GM18873 (cell line): ENCODE measurements around the gene NOC3L.
"Not testable (repeated sequence)": the region's sequence is repeated elsewhere in the genome, so short reads cannot be mapped to it uniquely, and the experiment has no call there.

Source experiments
- ATAC-seq: cut with Tn5 transposase; IDR thresholded peaks from one replicate; pipeline ENCODE4 v1.9.1; 2021; ENCODE audit warnings: mild to moderate bottlenecking, moderate library complexity, moderate number of reproducible peaks; ENCODE audit not compliant: unreplicated experiment, low FRiP score

The NOC3L gene, protein sequence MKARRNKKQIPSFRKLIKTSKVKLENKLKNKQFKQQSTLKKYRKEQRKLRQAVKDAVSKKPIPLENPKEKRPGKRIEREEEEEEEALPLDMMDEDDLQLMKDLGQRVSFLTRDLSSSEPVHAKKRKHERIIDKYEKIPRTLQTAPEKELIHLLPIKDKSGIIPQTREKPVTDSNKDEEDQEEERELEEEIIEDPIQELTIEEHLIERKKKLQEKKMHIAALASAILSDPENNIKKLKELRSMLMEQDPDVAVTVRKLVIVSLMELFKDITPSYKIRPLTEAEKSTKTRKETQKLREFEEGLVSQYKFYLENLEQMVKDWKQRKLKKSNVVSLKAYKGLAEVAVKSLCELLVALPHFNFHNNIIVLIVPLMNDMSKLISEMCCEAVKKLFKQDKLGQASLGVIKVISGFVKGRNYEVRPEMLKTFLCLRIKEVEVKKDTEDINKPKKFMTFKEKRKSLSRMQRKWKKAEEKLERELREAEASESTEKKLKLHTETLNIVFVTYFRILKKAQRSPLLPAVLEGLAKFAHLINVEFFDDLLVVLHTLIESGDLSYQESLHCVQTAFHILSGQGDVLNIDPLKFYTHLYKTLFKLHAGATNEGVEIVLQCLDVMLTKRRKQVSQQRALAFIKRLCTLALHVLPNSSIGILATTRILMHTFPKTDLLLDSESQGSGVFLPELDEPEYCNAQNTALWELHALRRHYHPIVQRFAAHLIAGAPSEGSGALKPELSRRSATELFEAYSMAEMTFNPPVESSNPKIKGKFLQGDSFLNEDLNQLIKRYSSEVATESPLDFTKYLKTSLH

GRCh38 chr10:94362360-94363250 lies at the start of gene NOC3L:
NOC3L (minus strand) TSS chr10:94362939; CDS start chr10:94362838, 101 bp downstream.
- ATAC-seq, result peak; percentile 94

DNA sequence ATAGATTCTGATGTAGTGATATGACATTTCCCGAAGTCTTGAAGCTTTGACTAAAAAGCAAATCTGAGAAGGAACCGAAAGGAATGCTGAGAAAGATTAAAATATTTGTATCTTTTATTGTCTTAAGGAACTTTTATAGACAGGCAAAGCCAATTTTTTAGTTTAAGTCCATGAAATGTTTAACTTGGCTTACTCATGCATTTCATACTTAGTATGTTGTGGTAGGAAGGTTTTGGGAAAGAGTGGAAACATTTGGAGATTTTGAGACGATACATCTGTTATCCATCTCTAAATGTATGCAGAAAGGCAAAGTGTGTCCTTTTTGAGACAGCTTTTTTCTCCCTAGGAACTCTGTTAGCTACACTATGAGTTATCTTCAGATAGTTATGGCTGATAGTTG lies 49.7 kb upstream of the NOC3L start:
- no peak for ATAC-seq

- no peak for ATAC-seq
Observed at GRCh38 chr10:94411304-94411703, 48.6 kb upstream of the NOC3L start.

GRCh38 chr10:94409021-94409657 lies 46.4 kb upstream of the NOC3L start:
- ATAC-seq, result no peak

GRCh38 chr10:94407668-94408067 lies 44.9 kb upstream of the NOC3L start:
- ATAC-seq, result no peak

DNA sequence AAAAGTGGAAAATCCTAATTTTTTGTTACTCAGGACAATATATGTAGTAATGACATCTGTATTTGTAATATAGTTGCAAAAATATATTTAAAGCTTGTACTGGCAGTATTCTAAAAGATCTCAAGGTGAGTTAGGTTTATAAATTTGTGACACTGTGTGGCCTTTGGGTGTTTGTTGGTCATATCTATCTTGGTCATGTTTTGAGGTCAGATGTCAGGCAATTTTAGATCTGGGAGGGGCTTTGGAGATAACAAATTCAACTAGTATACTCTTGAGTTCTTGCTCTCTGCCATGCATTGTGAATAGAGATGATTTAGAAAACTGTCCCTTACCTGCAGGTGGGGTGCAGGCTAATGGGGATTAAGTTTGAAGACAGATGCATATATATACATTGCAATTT lies 42.7 kb upstream of the NOC3L start:
- ATAC-seq, result no peak

- ATAC-seq, result peak; percentile 65
Observed at GRCh38 chr10:94403380-94404213, 40.9 kb upstream of the NOC3L start.

GRCh38 chr10:94402843-94403379 lies 40.2 kb upstream of the NOC3L start:
- ATAC-seq, result peak; percentile 17

- peak; percentile 71 for ATAC-seq
Observed at GRCh38 chr10:94402204-94402842, 39.6 kb upstream of the NOC3L start, which contains the start of gene TBC1D12. TBC1D12 (plus strand) TSS chr10:94402541; CDS start chr10:94402614, 73 bp downstream.

DNA sequence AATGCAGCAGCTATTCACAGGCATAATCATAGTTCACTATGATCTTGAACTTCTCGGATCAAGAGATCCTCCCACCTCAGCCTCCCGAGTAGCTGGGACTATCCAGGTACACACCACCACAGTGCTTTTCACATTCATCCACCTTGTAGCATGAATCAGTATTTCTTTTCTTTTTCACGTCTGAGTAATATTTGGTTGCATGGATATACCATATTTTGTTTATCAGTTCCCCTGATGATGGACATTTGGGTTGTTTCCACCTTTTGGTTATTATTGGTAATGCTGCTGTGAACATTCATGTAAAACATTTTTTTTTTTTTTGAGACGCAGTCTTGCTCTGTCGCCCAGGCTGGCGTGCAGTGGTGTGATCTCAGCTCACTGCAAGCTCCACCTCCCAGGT lies 36.0 kb upstream of the NOC3L start:
- no peak for ATAC-seq

DNA sequence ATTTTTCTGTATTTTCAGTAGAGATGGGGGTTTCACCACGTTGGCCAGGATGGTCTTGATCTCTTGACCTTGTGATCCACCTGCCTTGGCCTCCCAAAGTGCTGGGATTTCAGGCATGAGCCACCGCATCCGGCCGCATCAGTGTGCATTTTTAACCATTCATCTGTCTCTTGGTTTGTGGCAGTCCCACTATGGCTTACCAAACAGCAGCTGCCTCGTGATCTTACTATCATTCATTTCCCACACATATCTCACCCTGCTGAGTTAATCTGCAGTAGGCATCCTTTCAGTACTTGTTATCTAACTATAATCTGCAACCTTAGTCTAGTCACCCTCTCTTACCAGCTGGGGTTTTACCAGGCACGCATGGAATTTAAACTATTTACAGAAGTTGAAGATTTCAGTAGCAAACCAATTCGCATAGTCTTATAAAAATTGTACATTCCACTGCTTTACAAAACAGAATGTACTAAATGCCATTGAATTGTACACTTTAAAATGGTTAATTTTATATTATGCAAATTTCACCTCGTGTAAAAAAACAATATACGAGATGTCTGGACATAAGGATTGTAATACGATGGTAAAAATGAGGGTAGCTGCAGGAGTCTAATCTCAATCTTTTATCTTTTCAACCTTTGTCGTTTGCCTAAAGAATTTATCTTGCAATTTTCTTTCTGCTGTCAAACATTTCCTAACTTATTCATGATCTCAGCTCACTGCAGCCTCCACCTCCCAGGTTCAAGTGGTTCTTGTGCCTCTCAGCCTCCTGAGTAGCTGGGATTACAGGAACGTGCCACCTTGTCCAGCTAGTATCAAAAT lies 35.0 kb upstream of the NOC3L start:
- no peak for ATAC-seq

GRCh38 chr10:94392117-94392516 lies 29.4 kb upstream of the NOC3L start:
- ATAC-seq, result not testable (repeated sequence)

- not testable (repeated sequence) for ATAC-seq
Observed at GRCh38 chr10:94385733-94386132, 23.0 kb upstream of the NOC3L start.

DNA sequence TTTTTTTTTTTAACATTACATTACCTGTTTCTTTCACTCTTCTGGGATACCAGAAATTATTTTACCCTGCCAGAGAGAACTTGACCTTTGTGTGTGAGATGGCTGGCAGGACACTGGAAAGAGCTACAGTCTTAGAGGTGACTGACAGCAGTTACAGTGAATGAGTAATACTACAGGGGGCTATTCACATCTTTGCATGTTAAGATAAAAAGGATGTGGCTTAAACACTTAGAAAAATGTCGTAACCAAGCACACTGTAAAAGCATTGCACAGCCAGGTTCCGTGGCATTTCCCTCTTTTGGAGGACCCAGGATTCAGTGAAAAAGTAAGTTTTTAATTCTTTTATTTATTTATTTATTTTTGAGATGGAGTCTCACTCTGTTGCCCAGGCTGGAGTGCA lies 20.8 kb upstream of the NOC3L start:
- ATAC-seq, result no peak

DNA sequence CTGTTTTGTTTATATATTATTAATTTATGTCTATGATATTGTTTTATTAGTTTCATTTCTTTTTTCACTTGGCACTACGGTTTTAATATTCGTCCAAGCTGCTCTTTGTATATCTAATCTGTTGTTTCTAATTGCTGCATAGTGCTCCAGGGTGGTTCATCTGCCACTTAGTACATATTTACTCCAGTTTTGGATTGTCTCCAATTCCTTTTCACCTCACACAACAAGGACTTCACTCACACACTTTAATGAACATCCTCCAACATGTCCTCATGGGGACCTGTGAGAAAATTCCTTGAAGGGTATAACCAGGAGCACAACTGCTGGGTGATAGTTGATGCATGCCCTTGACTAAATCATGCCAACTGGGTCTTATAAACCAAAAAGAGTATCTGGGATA lies 14.1 kb upstream of the NOC3L start:
- no peak for ATAC-seq

DNA sequence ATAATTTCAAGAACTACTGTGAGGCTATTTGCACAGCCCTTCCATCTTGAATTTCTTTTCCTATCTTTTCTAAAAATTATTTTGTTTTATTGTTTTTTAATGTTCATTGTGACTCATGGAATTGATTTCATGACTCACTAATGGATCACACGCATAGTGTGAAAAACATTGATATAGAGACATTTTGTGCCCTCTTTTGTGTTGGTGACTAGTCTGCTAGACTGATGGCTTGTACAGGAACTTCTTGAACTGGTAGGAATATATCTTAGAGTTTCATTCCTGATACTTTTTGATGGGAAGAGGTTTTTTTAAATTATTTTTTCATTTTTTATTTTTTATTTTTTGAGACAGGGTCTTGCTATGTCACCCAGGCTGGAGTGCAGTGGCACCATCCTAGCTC lies 12.6 kb upstream of the NOC3L start:
- no peak for ATAC-seq

- ATAC-seq, result no peak
Observed at GRCh38 chr10:94370501-94370900, 7.8 kb upstream of the NOC3L start.

DNA sequence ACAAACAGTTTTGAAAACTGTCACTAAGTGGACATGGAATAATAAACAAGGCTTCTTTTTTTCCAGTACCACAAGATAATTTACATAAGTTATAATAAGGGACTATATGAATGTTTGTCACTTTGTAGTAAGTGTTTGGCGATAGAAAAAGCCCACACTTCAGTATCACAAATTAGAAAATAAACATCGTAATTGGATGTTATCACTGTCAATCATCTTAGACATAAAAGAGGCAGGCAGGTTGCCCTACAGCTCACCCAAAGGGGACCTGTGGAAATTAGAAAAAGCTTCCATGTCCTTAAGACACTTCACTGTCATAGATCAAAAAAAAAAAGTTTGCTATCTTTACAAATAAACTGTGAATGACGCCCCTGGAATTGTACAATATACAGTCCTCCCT lies 3.6 kb upstream of the NOC3L start:
- ATAC-seq, result no peak
